GM10266 (cell line): ENCODE results near the gene DGCR8.
"Not testable (repeated sequence)": the region's sequence is repeated elsewhere in the genome, so short reads cannot be mapped to it uniquely, and the experiment has no call there.

ENCODE experiments used
- DNase-seq: peaks from one replicate; pipeline ENCODE4 v3.0.0; 2012; ENCODE audit errors: extremely low spot score
- TF ChIP-seq, protein P1 (sequence below): IDR thresholded peaks from 2 replicates; pipeline ENCODE4 v1.5.1; 2012; ENCODE audit warnings: mild to moderate bottlenecking, low read depth; ENCODE audit not compliant: control insufficient read depth, insufficient read depth; ENCODE audit errors: missing control alignments

The DGCR8 gene

DNA sequence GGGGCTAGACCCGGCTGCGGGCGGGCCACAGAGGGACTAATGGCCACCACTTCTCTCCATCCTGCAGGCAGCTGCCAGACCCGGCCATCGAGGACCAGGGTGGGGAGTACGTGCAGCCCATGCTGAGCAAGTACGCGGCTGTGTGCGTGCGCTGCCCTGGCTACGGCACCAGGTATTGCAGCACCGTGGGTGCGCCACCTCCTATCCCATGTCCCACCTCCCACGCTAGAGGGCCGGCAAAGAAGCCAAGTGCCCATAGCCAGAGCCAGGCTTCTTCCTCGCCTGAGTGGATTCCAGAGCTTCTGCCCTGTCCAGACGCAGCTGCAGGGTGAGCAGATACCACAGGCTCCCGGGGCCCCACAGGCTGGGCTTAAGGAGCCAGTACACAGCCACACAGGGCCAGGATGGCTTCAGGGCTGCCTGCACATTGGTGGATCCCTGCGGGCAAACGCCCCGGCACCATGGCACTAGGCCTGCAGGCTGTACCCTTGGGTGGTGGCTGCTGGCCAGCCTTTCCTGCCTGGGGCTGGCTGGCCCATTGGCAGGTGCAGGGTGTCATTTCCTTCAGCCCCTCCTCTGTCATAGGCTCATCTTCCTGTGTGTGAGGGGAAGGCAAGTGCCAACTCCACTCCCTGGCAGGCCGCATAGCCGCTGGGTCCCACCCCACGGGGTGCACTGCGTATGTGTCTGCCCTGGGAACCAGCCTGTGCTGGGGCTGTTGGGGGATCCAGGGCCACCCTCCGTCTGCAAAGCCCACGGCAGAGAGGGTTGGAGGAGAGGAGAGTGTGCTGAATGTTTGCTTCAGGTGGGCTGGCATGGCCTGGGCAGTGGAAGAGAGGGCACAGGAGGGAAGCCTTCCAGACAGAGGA, 16.5 kb upstream of the DGCR8 start:
- no peak for DNase-seq
- TF ChIP-seq, protein P1, sequence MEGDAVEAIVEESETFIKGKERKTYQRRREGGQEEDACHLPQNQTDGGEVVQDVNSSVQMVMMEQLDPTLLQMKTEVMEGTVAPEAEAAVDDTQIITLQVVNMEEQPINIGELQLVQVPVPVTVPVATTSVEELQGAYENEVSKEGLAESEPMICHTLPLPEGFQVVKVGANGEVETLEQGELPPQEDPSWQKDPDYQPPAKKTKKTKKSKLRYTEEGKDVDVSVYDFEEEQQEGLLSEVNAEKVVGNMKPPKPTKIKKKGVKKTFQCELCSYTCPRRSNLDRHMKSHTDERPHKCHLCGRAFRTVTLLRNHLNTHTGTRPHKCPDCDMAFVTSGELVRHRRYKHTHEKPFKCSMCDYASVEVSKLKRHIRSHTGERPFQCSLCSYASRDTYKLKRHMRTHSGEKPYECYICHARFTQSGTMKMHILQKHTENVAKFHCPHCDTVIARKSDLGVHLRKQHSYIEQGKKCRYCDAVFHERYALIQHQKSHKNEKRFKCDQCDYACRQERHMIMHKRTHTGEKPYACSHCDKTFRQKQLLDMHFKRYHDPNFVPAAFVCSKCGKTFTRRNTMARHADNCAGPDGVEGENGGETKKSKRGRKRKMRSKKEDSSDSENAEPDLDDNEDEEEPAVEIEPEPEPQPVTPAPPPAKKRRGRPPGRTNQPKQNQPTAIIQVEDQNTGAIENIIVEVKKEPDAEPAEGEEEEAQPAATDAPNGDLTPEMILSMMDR = no peak

DNA sequence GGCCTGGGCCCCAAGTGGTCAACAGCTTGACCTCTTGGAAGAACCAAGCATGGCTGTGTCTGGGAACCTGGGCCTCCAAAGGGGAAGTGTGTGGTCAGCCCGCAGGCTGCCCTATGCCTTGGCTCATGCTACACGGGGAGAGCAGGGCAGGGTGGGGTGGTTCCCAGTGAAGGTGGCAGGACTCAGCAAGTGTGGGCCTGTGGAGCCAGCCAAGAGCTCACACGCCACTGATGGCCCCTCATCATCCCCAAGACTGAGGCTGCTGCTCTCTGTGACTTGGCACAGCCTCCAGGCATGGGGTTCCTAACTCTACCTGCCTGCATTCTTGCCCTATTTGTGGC, 15.9 kb upstream of the DGCR8 start:
- no peak for DNase-seq
- TF ChIP-seq, protein P1 = no peak

DNA sequence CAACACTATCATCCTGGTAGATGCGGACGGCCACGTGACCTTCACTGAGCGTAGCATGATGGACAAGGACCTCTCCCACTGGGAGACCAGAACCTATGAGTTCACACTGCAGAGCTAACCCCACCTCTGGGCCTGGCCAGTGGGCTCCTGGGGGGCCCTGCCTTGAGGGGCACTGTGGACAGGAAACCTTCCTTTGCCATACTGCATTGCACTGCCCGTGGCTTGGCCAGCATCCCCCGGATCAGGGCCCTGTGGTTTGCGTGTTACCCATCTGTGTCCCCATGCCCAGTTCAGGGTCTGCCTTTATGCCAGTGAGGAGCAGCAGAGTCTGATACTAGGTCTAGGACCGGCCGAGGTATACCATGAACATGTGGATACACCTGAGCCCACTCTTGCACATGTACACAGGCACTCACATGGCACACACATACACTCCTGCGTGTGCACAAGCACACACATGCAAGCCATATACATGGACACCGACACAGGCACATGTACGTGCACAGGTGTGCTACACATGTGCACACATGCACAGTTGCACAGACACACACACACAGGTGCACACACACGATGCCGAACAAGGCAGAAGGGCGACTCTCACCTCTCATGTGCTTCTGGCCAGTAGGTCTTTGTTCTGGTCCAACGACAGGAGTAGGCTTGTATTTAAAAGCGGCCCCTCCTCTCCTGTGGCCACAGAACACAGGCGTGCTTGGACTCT, 15.3 kb upstream of the DGCR8 start:
- TF ChIP-seq, protein P1 = no peak
- no peak for DNase-seq

DNA sequence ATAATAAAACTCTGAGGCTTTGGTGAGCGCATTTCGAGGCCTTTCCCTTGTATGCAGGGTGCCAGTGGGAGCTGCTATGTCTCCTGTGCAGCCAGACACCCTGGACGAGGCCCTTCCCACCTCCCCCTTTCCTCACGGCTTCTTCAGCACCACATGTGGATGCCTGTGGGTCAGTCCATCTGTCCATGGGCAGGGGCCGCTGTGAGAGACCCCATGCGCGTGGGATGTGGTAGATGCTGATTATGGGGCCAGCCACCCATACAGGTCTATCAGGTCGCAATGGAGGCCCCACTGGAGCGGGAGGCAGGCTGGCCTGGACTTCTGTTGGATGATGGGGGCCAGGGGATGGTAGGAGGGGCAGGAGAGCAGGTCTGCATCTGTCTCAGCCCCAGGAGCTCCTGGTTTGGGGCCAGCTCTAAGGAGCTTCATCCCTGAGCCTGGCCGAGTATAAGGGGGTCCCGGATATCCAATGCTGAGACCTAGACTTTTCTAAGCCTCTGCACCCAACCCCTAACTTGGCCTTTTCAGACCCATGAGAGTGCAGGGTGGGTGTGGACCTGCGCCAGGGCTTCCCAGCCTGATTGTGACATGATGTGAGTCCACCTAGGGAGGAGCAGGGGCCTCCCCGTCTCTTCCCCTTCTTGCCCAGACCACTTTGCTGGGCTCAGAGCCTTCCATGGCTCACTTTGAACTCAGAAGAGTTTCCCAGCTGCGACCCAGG, 14.0 kb upstream of the DGCR8 start:
- no peak for DNase-seq
- TF ChIP-seq, protein P1 = no peak

DNA sequence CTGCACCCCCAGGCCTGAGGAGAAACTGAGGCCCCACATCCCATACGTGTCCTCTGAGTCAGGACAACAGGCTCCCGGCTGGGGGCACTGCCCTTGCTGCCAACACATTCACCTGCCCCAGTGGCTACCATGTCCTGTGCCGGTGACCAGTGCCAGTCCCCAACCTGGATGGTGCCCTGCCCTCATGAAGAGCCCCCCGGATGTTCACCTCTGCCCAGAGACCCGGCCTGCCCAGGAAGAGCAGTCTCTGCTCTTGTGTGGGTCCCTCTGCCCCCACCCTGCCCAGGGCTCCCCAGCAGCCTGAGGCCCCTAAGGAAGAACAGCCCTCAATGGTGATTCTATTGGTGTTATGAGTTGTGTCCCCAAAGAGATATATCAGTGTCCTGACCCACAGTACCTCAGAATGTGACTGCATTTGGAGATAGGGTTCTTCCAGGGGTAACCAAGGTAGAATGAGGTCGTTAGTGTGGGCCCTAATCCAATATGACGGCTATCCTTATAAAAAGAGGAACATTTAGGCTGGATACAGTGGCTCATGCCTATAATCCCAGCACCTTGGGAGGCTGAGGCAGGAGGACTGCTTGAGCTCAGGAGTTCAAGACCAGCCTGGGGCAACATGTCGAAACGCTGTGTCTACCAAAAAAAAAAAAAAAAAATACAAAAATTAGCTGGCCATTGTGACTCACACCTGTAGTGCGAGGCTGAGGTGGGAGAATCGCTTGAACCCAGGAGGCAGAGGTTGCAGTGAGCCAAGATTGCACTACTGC, 13.2 kb upstream of the DGCR8 start:
- DNase-seq = no peak
- TF ChIP-seq, protein P1 = no peak

DNA sequence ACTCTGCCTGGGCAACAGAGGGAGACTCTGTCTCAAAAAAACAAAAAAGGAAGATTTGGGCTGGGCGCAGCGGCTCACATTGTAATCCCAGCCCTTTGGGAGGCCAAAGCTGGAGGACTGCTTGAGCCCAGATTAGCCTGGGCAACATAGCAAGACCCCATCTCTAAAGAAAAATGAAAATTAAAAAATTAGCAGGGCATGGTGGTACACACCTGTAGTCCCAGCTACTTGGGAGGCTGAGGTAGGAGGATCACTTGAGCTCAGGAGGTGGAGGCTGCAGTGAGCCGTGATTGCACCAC, 12.7 kb upstream of the DGCR8 start:
- DNase-seq = not testable (repeated sequence)

DNA sequence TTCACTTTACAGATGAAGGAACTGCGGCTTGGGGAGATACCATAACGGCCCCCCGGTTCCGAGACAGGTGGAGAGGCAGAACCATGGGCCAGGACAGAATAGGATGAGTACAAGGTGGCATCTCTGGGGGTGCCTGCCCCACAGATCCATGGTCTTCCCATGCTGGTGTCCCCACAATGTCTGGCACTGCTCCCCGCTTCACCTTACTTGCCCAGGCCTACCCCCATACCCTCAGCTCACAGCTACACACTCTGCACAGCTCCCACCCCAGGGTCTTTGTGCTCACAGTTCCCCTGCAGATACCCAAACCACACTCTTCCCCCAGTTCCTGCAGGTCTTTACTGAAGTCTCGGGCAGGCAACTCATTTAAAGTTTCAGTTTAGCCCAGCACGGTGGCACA, 11.4 kb upstream of the DGCR8 start:
- DNase-seq = no peak
- TF ChIP-seq, protein P1 = no peak
